Neural progenitor cell (in vitro differentiated cells): ENCODE data around the gene PMM1.

Experiments
- EZH2 ChIP-seq: fragments of 200-600 bp; sonication (generic); IDR thresholded peaks from 2 replicates; pipeline ENCODE4 v1.6.1; 2017; ENCODE audit warnings: antibody characterized with exemption, mild to moderate bottlenecking, moderate library complexity
- EZH2phosphoT487 ChIP-seq: fragments of 200-600 bp; sonication (generic); IDR thresholded peaks from 2 replicates; pipeline ENCODE4 v1.6.1; 2017; ENCODE audit warnings: antibody characterized with exemption
- TF ChIP-seq, protein P1 (sequence below): fragments of 200-600 bp; sonication (generic); IDR thresholded peaks from 2 replicates; pipeline ENCODE4 v1.5.1; 2017; ENCODE audit warnings: antibody characterized with exemption, mild to moderate bottlenecking

DNA sequence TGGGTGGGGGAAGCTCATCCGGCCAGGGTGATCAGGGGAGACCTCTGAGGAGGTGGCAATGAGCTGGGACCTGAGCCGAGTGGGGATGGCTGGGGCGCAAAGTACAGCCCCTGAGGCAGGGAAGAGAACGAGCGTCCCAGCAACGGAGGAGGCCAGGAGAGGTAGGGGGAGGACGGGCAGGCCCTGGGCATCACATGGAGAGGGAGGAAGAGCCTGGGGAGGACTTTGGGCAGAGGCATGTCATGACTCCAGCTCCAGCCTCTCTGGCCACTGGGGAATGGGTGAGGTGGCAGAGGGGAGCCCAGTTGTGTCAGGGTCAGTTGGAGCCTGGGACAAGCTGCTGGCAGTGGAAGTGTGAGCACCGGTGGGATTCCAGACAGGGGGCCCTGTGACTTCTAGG is 11.5 kb downstream of the PMM1 start:
- TF ChIP-seq EZH2 (no peak), EZH2phosphoT487 (no peak)
- TF ChIP-seq, protein P1, sequence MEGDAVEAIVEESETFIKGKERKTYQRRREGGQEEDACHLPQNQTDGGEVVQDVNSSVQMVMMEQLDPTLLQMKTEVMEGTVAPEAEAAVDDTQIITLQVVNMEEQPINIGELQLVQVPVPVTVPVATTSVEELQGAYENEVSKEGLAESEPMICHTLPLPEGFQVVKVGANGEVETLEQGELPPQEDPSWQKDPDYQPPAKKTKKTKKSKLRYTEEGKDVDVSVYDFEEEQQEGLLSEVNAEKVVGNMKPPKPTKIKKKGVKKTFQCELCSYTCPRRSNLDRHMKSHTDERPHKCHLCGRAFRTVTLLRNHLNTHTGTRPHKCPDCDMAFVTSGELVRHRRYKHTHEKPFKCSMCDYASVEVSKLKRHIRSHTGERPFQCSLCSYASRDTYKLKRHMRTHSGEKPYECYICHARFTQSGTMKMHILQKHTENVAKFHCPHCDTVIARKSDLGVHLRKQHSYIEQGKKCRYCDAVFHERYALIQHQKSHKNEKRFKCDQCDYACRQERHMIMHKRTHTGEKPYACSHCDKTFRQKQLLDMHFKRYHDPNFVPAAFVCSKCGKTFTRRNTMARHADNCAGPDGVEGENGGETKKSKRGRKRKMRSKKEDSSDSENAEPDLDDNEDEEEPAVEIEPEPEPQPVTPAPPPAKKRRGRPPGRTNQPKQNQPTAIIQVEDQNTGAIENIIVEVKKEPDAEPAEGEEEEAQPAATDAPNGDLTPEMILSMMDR: no peak
